MCF 10A (cell line): ENCODE measurements around the gene AKAP1. TPM values are rescaled to one million over a fixed set of nuclear protein-coding genes. Genes with fewer than 3 reads are reported as not detected.

Experiments
- BruUV-seq: library from RNA; stranded (reverse); fragments of 400-500 nt; replicated peaks from 2 replicates; lab custom pipeline; 2021; lab: Mats Ljungman, UMichigan
- CTCF ChIA-PET: fragments of 300-600 bp; sonication (Branson Sonifier 250); formaldehyde crosslinking; extraction: SDS; loops from one replicate; lab custom pipeline; 2021; ENCODE audit warnings: antibody characterized with exemption, inconsistent platforms; lab: Yijun Ruan, JAX
- POLR2A ChIA-PET: fragments of 300-600, 350-650 bp; sonication (Branson Sonifier 250); formaldehyde crosslinking; extraction: SDS; loops from one replicate; lab custom pipeline; 2020; ENCODE audit warnings: antibody characterized with exemption, inconsistent platforms; lab: Yijun Ruan, JAX
- DNase-seq: peaks from one replicate; pipeline ENCODE4 v3.0.0-alpha.2; 2018; ENCODE audit not compliant: unreplicated experiment
- H3K27ac Mint-ChIP-seq: one replicate; pipeline ENCODE4 v1.8.0; 2022; ENCODE audit warnings: mild to moderate bottlenecking, low read depth, mixed read lengths; ENCODE audit not compliant: unreplicated experiment
- H3K27me3 Mint-ChIP-seq: one replicate; pipeline ENCODE4 v1.8.0; 2022; ENCODE audit warnings: mixed read lengths; ENCODE audit not compliant: insufficient read depth, unreplicated experiment
- H3K36me3 Mint-ChIP-seq: one replicate; pipeline ENCODE4 v1.8.0; 2022; ENCODE audit warnings: mild to moderate bottlenecking, moderate library complexity, mixed read lengths; ENCODE audit not compliant: insufficient read depth, unreplicated experiment
- H3K4me1 Mint-ChIP-seq: one replicate; pipeline ENCODE4 v1.8.0; 2022; ENCODE audit warnings: mixed read lengths; ENCODE audit not compliant: insufficient read depth, unreplicated experiment
- H3K4me3 Mint-ChIP-seq: one replicate; pipeline ENCODE4 v1.8.0; 2022; ENCODE audit warnings: mild to moderate bottlenecking, moderate library complexity, mixed read lengths; ENCODE audit not compliant: unreplicated experiment
- H3K9me3 Mint-ChIP-seq: one replicate; pipeline ENCODE4 v1.8.0; 2022; ENCODE audit warnings: mixed read lengths; ENCODE audit not compliant: unreplicated experiment
- CTCF ChIP-seq: fragments of 200-600 bp; IDR thresholded peaks from one replicate; pipeline ENCODE4 v1.8.0; 2022; ENCODE audit warnings: antibody characterized with exemption, mild to moderate bottlenecking; ENCODE audit not compliant: unreplicated experiment
- intact Hi-C: fragments of 100-400 bp; cut with micrococcal nuclease; formaldehyde crosslinking; loops from 2 replicates; pipeline ENCODE4 v1.14.1; 2022
- total RNA-seq: library from RNA; stranded (reverse); gene quantifications from 2 replicates; pipeline ENCODE4 v1.2.3, GENCODE V29; 2022

The AKAP1 gene
- total RNA-seq, 1 experiment from 2014 or later: 32.4 TPM

- Mint-ChIP-seq H3K27ac (no peak overlapping the region), H3K9me3 (no peaks in the 10 kb centered on the region), H3K36me3 (peaks cover 33% of the 10 kb centered on the region), H3K4me3 (no peak overlapping the region), H3K27me3 (no peaks in the 10 kb centered on the region), H3K4me1 (peaks cover 12% of the 10 kb centered on the region)
- BruUV-seq: no TSS peak
- ChIA-PET CTCF (interaction anchor here (1.6 to 1.8 kb wide), 2 partner anchors 10 to 23 kb away, joined by 4 to 8 read pairs; no protein-coding TSS in a partner anchor), POLR2A (interaction anchor here (0.7 kb wide), 1 partner anchor 354 kb away, joined by 3 read pairs; no protein-coding TSS in a partner anchor)
- intact Hi-C loops: no loop called here
- TF ChIP-seq CTCF: no peak
- DNase-seq: no peak
Measured at GRCh38 chr17:57111386-57111785, 26.3 kb downstream of the AKAP1 start.

- Mint-ChIP-seq H3K4me3 (no peak overlapping the region), H3K4me1 (no peaks in the 10 kb centered on the region), H3K9me3 (no peaks in the 10 kb centered on the region), H3K27ac (no peak overlapping the region), H3K27me3 (no peaks in the 10 kb centered on the region), H3K36me3 (peaks cover 48% of the 10 kb centered on the region)
- intact Hi-C loops: no loop called here
- ChIA-PET CTCF (interaction anchor here (0.6 to 1.1 kb wide), 3 partner anchors 15 to 667 kb away, joined by 3 read pairs; no protein-coding TSS in a partner anchor), POLR2A (no interaction called here)
- no peak for DNase-seq
- TF ChIP-seq CTCF: no peak
- no TSS peak for BruUV-seq
Measured at GRCh38 chr17:57113011-57113410, 28.0 kb downstream of the AKAP1 start.

- POLR2A ChIA-PET: no interaction called here
Measured at GRCh38 chr17:57113656-57114055, 28.6 kb downstream of the AKAP1 start.

More at GRCh38 chr17:57113656-57114055, 28.6 kb downstream of the AKAP1 start:
- DNase-seq: no peak
- H3K27ac Mint-ChIP-seq: no peak overlapping the region
- no TSS peak for BruUV-seq
- H3K9me3 Mint-ChIP-seq: no peaks in the 10 kb centered on the region
- H3K4me3 Mint-ChIP-seq: no peak overlapping the region
- intact Hi-C loops: no loop called here
- H3K36me3 Mint-ChIP-seq: peaks cover 54% of the 10 kb centered on the region
- CTCF ChIA-PET: interaction anchor here (0.6 to 1.2 kb wide), 4 partner anchors 10 to 666 kb away, joined by 3 to 4 read pairs (median 4); no protein-coding TSS in a partner anchor
- no peaks in the 10 kb centered on the region for H3K27me3 Mint-ChIP-seq
- TF ChIP-seq CTCF: no peak
- H3K4me1 Mint-ChIP-seq: no peaks in the 10 kb centered on the region
